Activated CD8-positive, alpha-beta T cell treated with anti-CD3 and anti-CD28 coated beads for 36 hours (primary cell): ENCODE results near the gene LRCH3. TPM values are rescaled to one million over a fixed set of nuclear protein-coding genes. Genes with fewer than 3 reads are reported as not detected.
A peak's percentile ranks its signal among the peaks of the same experiment; 100 is the strongest.

Experiments used
- ATAC-seq: fragments of 200-7000 bp; cut with Tn5 transposase; one replicate; pipeline ENCODE4 v1.10.0; 2021; ENCODE audit warnings: mild to moderate bottlenecking, moderate library complexity
- CTCF ChIA-PET: fragments of 350-600 bp; sonication (Branson Sonifier 250); formaldehyde crosslinking; loops from one replicate; lab custom pipeline; 2021; ENCODE audit warnings: antibody characterized with exemption; lab: Charles Lee
- POLR2A ChIA-PET: fragments of 350-600 bp; sonication (Branson Sonifier 250); formaldehyde crosslinking; loops from one replicate; lab custom pipeline; 2021; ENCODE audit warnings: antibody characterized with exemption; lab: Charles Lee
- DNase-seq: peaks from one replicate; pipeline ENCODE4 v3.0.0-alpha.2; 2020
- H3K27ac Mint-ChIP-seq: one replicate; pipeline ENCODE4 v1.8.0; 2021; ENCODE audit warnings: mild to moderate bottlenecking, mixed read lengths
- H3K27me3 Mint-ChIP-seq: one replicate; pipeline ENCODE4 v1.8.0; 2021; ENCODE audit warnings: mixed read lengths
- H3K36me3 Mint-ChIP-seq: one replicate; pipeline ENCODE4 v1.8.0; 2021; ENCODE audit warnings: low read depth, mixed read lengths
- H3K4me1 Mint-ChIP-seq: one replicate; pipeline ENCODE4 v1.8.0; 2021; ENCODE audit warnings: low read depth, mixed read lengths
- H3K4me3 Mint-ChIP-seq: one replicate; pipeline ENCODE4 v1.8.0; 2021; ENCODE audit warnings: mild to moderate bottlenecking, moderate library complexity, mixed read lengths
- H3K9me3 Mint-ChIP-seq: one replicate; pipeline ENCODE4 v1.8.0; 2021; ENCODE audit warnings: mixed read lengths
- CTCF ChIP-seq: fragments of 200-600 bp; IDR thresholded peaks from one replicate; pipeline ENCODE4 v1.8.0; 2022; ENCODE audit warnings: antibody characterized with exemption, mild to moderate bottlenecking
- intact Hi-C: fragments of 100-400 bp; cut with micrococcal nuclease; formaldehyde crosslinking; loops from one replicate; pipeline ENCODE4 v1.10.0; 2022
- total RNA-seq, 2 experiments: library from RNA; stranded (reverse); gene quantifications; one replicate each; pipeline ENCODE4 v1.2.3, GENCODE V29; 2021

The LRCH3 gene
- 10 to 100 TPM; 43.8 to 53.5 TPM for total RNA-seq

- peaks cover 4% of the 10 kb centered on the region for H3K36me3 Mint-ChIP-seq
- POLR2A ChIA-PET: interaction anchor here (0.6 to 1.9 kb wide), 14 partner anchors 8 to 917 kb away, joined by 3 to 9 read pairs (median 3); partner anchors contain the start of gene FYTTD1
Measured at GRCh38 chr3:197791113-197791891, at the start of gene LRCH3. Gene LRCH3, plus strand, starts transcription at chr3:197791254. Its CDS starts 25 bp downstream, at chr3:197791279.

GRCh38 chr3:197742787-197743186 is 48.3 kb upstream of the LRCH3 start:
- Mint-ChIP-seq H3K4me1 (peaks cover 4% of the 10 kb centered on the region), H3K36me3 (no peaks in the 10 kb centered on the region), H3K27me3 (no peaks in the 10 kb centered on the region), H3K9me3 (no peaks in the 10 kb centered on the region), H3K27ac (no peak overlapping the region), H3K4me3 (no peak overlapping the region)
- ATAC-seq (no peak), DNase-seq (no peak)
- no peak for TF ChIP-seq CTCF
- ChIA-PET CTCF (interaction anchor here (0.6 to 1.4 kb wide), 3 partner anchors 13 to 144 kb away, joined by 3 read pairs; no protein-coding TSS in a partner anchor), POLR2A (interaction anchor here (1.3 to 1.4 kb wide), 2 partner anchors 29 to 49 kb away, joined by 3 to 4 read pairs; partner anchors contain the start of gene LRCH3)
- intact Hi-C loops: no loop called here

More at GRCh38 chr3:197791113-197791891, at the start of gene LRCH3:
- H3K4me1 Mint-ChIP-seq: peaks cover 33% of the 10 kb centered on the region
- peak; percentile 68 for ATAC-seq
- DNase-seq: peak; percentile 85
- peak within 1 kb of the TSS; percentile 96 for H3K27ac Mint-ChIP-seq
- CTCF ChIA-PET: no interaction called here
- TF ChIP-seq CTCF: no peak
- H3K9me3 Mint-ChIP-seq: no peaks in the 10 kb centered on the region
- no peaks in the 10 kb centered on the region for H3K27me3 Mint-ChIP-seq
- peak within 1 kb of the TSS; percentile 98 for H3K4me3 Mint-ChIP-seq
- intact Hi-C loops: loop anchor here (5.0 kb wide), 1 partner anchor 44 kb away; the partner anchor contains the start of gene FYTTD1

- no peaks in the 10 kb centered on the region for H3K9me3 Mint-ChIP-seq
- no peak overlapping the region for H3K27ac Mint-ChIP-seq
- no peaks in the 10 kb centered on the region for H3K36me3 Mint-ChIP-seq
- DNase-seq (no peak), ATAC-seq (no peak)
- ChIA-PET CTCF (no interaction called here), POLR2A (interaction anchor here (1.6 kb wide), 1 partner anchor 9 kb away, joined by 6 read pairs; no protein-coding TSS in a partner anchor)
- no peaks in the 10 kb centered on the region for H3K27me3 Mint-ChIP-seq
- no peak overlapping the region for H3K4me3 Mint-ChIP-seq
- intact Hi-C loops: loop anchor here (5.0 kb wide), 1 partner anchor 46 kb away; the partner anchor contains the start of gene LRCH3
- H3K4me1 Mint-ChIP-seq: peaks cover 15% of the 10 kb centered on the region
- no peak for TF ChIP-seq CTCF
Measured at GRCh38 chr3:197746209-197746608, 44.8 kb upstream of the LRCH3 start.

- no peak for TF ChIP-seq CTCF
- Mint-ChIP-seq H3K36me3 (no peaks in the 10 kb centered on the region), H3K27me3 (no peaks in the 10 kb centered on the region), H3K4me3 (no peak overlapping the region), H3K9me3 (no peaks in the 10 kb centered on the region), H3K27ac (no peak overlapping the region), H3K4me1 (peaks cover 16% of the 10 kb centered on the region)
- ChIA-PET POLR2A (interaction anchor here (1.6 kb wide), 1 partner anchor 9 kb away, joined by 6 read pairs; no protein-coding TSS in a partner anchor), CTCF (no interaction called here)
- intact Hi-C loops: loop anchor here (5.0 kb wide), 1 partner anchor 45 kb away; the partner anchor contains the start of gene LRCH3
- ATAC-seq (no peak), DNase-seq (no peak)
Measured at GRCh38 chr3:197746801-197747237, 44.2 kb upstream of the LRCH3 start.
